IMR-90 (cell line): Measurements from ENCODE around the gene LOXL4. TPM values are rescaled to one million over a fixed set of nuclear protein-coding genes. Genes with fewer than 3 reads are reported as not detected.

Experiments used
- CTCF ChIP-seq: conservative IDR thresholded peaks from 2 replicates; pipeline ENCODE4 v1.5.1; 2012; ENCODE audit warnings: mild to moderate bottlenecking, low read depth, low read length, improper control_type of control experiment
- USF2 ChIP-seq: fragments of 150-350 bp; IDR thresholded peaks from 2 replicates; pipeline ENCODE4 v1.6.1; 2017; ENCODE audit warnings: mild to moderate bottlenecking, antibody characterized with exemption, low read length, low read depth
- polyA plus RNA-seq, 3 experiments: library from polyadenylated mRNA; depleted of rRNA; stranded (reverse); fragments of >200 nt; gene quantifications; 2 replicates each; pipeline ENCODE4 v1.2.3, GENCODE V29; 2012; ENCODE audit warnings: low replicate concordance in 1 of 3
- total RNA-seq: library from RNA; depleted of rRNA; stranded (reverse); fragments of >200 nt; gene quantifications from 2 replicates; pipeline ENCODE4 v1.2.3, GENCODE V29; 2012

Gene LOXL4
- total and polyA plus RNA-seq, 2 of the 4 experiments (the other 2 are of a cell fraction), result 20.8 to 26.7 TPM

- TF ChIP-seq CTCF (no peak), USF2 (no peak)
These were observed 1.3 kb downstream of the LOXL4 start (continued) for GRCh38 chr10:98266647-98267046.
